ENCODE results near the gene SLC6A19.
"Not testable (repeated sequence)": the region's sequence is repeated elsewhere in the genome, so short reads cannot be mapped to it uniquely, and the experiment has no call there.

Gene SLC6A19

GRCh38 chr5:1201327-1202025, at the start of gene SLC6A19:
TSS of gene SLC6A19 (plus strand) at chr5:1201595. CDS start at chr5:1201651, 56 bp downstream.
- no peak within 1 kb of the TSS for H3K27ac Mint-ChIP-seq
- DNase-seq (ENCODE audit: low spot score) = no peak
- H3K4me1 Mint-ChIP-seq (ENCODE audit: low read depth) = no peaks in the 10 kb centered on the region
- H3K36me3 Mint-ChIP-seq (ENCODE audit: low read depth) = no peaks in the 10 kb centered on the region
- no peaks in the 10 kb centered on the region for H3K27me3 Mint-ChIP-seq (ENCODE audit: low read depth)
- no peak within 1 kb of the TSS for H3K4me3 Mint-ChIP-seq
- no peaks in the 10 kb centered on the region for H3K9me3 Mint-ChIP-seq

DNA sequence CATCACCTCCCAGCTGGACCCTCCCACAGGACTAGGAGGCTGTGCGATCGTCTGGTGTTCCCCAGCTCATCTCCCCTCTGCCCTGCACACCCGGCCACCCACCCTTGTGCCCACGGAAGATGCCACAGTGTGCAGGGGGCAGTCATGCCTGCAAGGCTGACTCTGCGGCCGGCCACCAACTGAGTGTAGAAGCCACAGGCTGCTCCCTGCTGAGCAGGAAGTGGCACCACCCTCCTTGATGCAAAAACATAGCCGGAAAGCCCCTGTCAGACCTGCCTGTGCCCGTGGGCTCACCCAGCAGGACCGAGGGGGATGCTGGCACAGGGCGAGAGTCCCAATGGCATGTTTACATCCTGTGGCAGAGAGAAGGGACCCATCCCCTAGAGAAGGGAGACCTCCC, 49.2 kb upstream of the SLC6A19 start:
- no peak overlapping the region for H3K27ac Mint-ChIP-seq
- H3K9me3 Mint-ChIP-seq = no peaks in the 10 kb centered on the region
- H3K27me3 Mint-ChIP-seq (ENCODE audit: low read depth) = peaks cover 21% of the 10 kb centered on the region
- no peaks in the 10 kb centered on the region for H3K4me1 Mint-ChIP-seq (ENCODE audit: low read depth)
- no peaks in the 10 kb centered on the region for H3K36me3 Mint-ChIP-seq (ENCODE audit: low read depth)
- no peak overlapping the region for H3K4me3 Mint-ChIP-seq
- no peak for DNase-seq (ENCODE audit: low spot score)

- no peak overlapping the region for H3K27ac Mint-ChIP-seq
- peaks cover 28% of the 10 kb centered on the region for H3K27me3 Mint-ChIP-seq (ENCODE audit: low read depth)
- no peaks in the 10 kb centered on the region for H3K4me1 Mint-ChIP-seq (ENCODE audit: low read depth)
- no peaks in the 10 kb centered on the region for H3K9me3 Mint-ChIP-seq
- H3K4me3 Mint-ChIP-seq = no peak overlapping the region
- DNase-seq (ENCODE audit: low spot score) = no peak
- no peaks in the 10 kb centered on the region for H3K36me3 Mint-ChIP-seq (ENCODE audit: low read depth)
Measured at GRCh38 chr5:1152771-1153282, 48.6 kb upstream of the SLC6A19 start.

DNA sequence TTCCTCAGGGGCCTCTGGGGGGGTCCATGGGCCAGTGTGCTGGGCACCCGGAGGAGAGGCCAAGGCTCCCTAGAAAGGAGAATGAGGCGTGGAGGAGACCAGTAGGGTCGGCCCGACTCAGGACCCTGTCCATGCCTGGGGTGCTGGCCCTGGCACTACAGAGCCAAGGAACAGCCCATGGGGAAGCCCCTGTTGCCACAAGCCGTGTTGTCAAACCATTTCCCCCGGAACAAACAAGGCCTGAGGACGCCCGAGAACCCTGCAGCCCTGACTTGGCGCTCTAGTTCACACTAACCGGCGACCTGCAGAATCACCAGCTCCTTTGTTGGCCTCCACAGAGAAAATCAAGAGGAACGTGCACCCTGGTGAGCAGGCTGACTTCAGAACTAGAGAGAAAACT, 48.0 kb upstream of the SLC6A19 start:
- DNase-seq (ENCODE audit: low spot score) = no peak
- Mint-ChIP-seq H3K36me3 (ENCODE audit: low read depth) (no peaks in the 10 kb centered on the region), H3K27ac (no peak overlapping the region), H3K4me1 (ENCODE audit: low read depth) (no peaks in the 10 kb centered on the region), H3K9me3 (no peaks in the 10 kb centered on the region), H3K4me3 (no peak overlapping the region), H3K27me3 (ENCODE audit: low read depth) (peaks cover 31% of the 10 kb centered on the region)

- no peak for DNase-seq (ENCODE audit: low spot score)
- Mint-ChIP-seq H3K27me3 (ENCODE audit: low read depth) (peaks cover 38% of the 10 kb centered on the region), H3K4me1 (ENCODE audit: low read depth) (no peaks in the 10 kb centered on the region), H3K9me3 (no peaks in the 10 kb centered on the region), H3K27ac (no peak overlapping the region), H3K36me3 (ENCODE audit: low read depth) (no peaks in the 10 kb centered on the region), H3K4me3 (no peak overlapping the region)
Measured at GRCh38 chr5:1155191-1156032, 46.0 kb upstream of the SLC6A19 start.

DNA sequence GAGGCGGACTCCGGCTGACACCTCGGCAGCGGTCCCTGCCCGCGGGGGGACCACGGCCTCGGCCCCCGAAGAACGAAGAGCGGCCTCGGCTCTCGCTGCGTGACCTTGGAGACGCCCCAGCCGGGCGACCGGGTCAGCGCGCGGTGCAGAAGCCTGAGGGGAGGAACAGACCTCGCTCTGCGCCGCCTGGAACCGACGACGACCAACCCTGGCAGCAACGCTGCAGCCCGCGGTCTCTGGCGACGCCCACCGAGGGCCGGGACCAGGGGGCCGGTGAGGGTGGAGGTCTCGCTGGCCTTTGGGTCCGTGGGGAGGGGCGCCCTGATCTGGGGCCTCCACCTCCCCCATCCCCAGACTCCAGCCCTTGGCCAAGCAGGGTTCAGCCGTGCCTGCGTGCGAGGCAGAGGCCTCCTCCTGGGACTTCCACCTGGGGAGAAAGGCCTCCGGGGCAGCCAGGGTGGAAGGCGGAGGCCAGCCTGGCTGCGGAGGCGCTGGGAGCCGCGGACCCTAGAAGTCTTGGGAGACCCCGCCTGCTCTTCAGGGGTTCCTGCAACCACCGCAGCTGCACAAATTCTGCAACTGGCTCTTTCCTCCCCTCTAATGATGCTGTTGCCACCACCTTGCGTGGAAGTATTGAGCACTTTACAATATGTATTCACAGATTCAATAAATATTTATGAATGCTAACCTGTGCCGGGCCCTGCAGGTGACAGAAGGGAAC, 45.2 kb upstream of the SLC6A19 start:
- Mint-ChIP-seq H3K4me1 (ENCODE audit: low read depth) (no peaks in the 10 kb centered on the region), H3K36me3 (ENCODE audit: low read depth) (no peaks in the 10 kb centered on the region), H3K4me3 (no peak overlapping the region), H3K27ac (no peak overlapping the region), H3K27me3 (ENCODE audit: low read depth) (peaks cover 38% of the 10 kb centered on the region), H3K9me3 (no peaks in the 10 kb centered on the region)
- DNase-seq (ENCODE audit: low spot score) = no peak

- Mint-ChIP-seq H3K36me3 (ENCODE audit: low read depth) (no peaks in the 10 kb centered on the region), H3K27ac (no peak overlapping the region), H3K4me3 (no peak overlapping the region), H3K27me3 (ENCODE audit: low read depth) (peaks cover 38% of the 10 kb centered on the region), H3K4me1 (ENCODE audit: low read depth) (no peaks in the 10 kb centered on the region), H3K9me3 (no peaks in the 10 kb centered on the region)
- no peak for DNase-seq (ENCODE audit: low spot score)
Measured at GRCh38 chr5:1156754-1157460, 44.5 kb upstream of the SLC6A19 start.

- not testable (repeated sequence) for H3K27ac Mint-ChIP-seq; H3K4me3 Mint-ChIP-seq; H3K36me3 Mint-ChIP-seq (ENCODE audit: low read depth); H3K4me1 Mint-ChIP-seq (ENCODE audit: low read depth); DNase-seq (ENCODE audit: low spot score); H3K9me3 Mint-ChIP-seq
- peaks cover 38% of the 10 kb centered on the region for H3K27me3 Mint-ChIP-seq (ENCODE audit: low read depth)
Measured at GRCh38 chr5:1157461-1157986, 43.9 kb upstream of the SLC6A19 start.

- H3K4me3 Mint-ChIP-seq = no peak overlapping the region
- H3K9me3 Mint-ChIP-seq = no peaks in the 10 kb centered on the region
- no peak for DNase-seq (ENCODE audit: low spot score)
- H3K4me1 Mint-ChIP-seq (ENCODE audit: low read depth) = no peaks in the 10 kb centered on the region
- H3K36me3 Mint-ChIP-seq (ENCODE audit: low read depth) = no peaks in the 10 kb centered on the region
- H3K27ac Mint-ChIP-seq = no peak overlapping the region
- H3K27me3 Mint-ChIP-seq (ENCODE audit: low read depth) = peaks cover 35% of the 10 kb centered on the region
Measured at GRCh38 chr5:1158647-1159340, 42.6 kb upstream of the SLC6A19 start.

DNA sequence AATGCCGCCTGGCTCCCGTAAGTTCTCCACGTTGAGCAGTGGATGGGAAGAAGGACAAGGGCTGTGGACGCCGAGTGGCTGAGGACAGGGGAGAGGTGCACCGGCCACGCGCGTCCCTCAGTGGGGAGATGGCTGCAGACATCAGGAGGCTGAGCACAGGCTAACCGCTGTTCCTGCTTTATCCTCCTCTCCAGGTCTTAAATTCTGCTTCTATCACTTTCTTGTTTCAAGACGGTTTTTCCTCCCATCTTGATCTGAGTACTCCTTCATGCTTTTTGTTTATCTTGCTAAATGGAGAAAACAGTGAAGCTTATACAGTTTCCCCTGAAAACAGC, 42.1 kb upstream of the SLC6A19 start:
- Mint-ChIP-seq H3K27me3 (ENCODE audit: low read depth) (peaks cover 30% of the 10 kb centered on the region), H3K4me3 (no peak overlapping the region), H3K9me3 (no peaks in the 10 kb centered on the region), H3K27ac (no peak overlapping the region), H3K4me1 (ENCODE audit: low read depth) (no peaks in the 10 kb centered on the region), H3K36me3 (ENCODE audit: low read depth) (no peaks in the 10 kb centered on the region)
- no peak for DNase-seq (ENCODE audit: low spot score)

DNA sequence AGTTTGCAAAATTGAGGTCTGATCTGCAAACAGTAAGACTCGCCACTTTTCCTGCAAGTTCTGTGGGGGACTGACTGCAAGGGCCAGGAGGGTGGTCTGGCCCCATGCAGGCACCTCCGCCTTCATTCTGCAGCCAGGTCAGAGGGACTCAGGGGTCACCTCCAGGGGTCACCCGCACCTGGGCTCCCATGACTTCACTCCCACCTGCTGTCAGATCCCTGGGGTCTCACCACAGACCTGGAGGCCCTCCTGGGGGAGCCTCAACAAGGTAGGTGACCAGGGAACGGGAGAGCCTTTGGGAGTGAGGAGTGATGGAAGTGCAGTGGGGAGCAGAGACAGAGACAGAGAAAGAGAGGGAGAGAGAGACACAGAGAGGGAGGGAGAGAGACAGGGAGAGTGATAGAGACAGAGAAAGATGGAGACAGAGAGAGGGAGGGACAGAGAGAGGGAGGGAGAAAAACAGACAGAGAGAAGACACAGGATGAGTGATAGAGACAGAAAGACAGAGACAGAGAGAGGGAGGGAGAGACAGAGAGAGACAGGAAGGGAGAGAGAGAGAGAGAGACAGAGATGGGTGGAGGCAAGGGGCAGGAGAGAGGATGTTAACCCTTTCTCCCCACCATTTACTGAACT, 41.5 kb upstream of the SLC6A19 start:
- Mint-ChIP-seq H3K4me3 (no peak overlapping the region), H3K36me3 (ENCODE audit: low read depth) (no peaks in the 10 kb centered on the region), H3K9me3 (no peaks in the 10 kb centered on the region), H3K27me3 (ENCODE audit: low read depth) (peaks cover 29% of the 10 kb centered on the region), H3K4me1 (ENCODE audit: low read depth) (no peaks in the 10 kb centered on the region), H3K27ac (no peak overlapping the region)
- DNase-seq (ENCODE audit: low spot score) = no peak

- no peaks in the 10 kb centered on the region for H3K9me3 Mint-ChIP-seq
- H3K4me1 Mint-ChIP-seq (ENCODE audit: low read depth) = no peaks in the 10 kb centered on the region
- DNase-seq (ENCODE audit: low spot score) = no peak
- H3K4me3 Mint-ChIP-seq = no peak overlapping the region
- no peak overlapping the region for H3K27ac Mint-ChIP-seq
- H3K36me3 Mint-ChIP-seq (ENCODE audit: low read depth) = no peaks in the 10 kb centered on the region
- peaks cover 27% of the 10 kb centered on the region for H3K27me3 Mint-ChIP-seq (ENCODE audit: low read depth)
Measured at GRCh38 chr5:1161108-1161832, 40.1 kb upstream of the SLC6A19 start.
